Activated naive CD4-positive, alpha-beta T cell treated with anti-CD3 and anti-CD28 coated beads, Interleukin-2, amount 50 U/mL, for 16 hours (primary cell): ENCODE data around the gene CEP152.

Source experiments
- DNase-seq: peaks from one replicate; pipeline ENCODE4 v3.0.0-alpha.2; 2020

CEP152 gene

GRCh38 chr15:48761393-48762158 lies 49.3 kb downstream of the CEP152 start:
- no peak for DNase-seq

GRCh38 chr15:48759921-48760320 lies 50.9 kb downstream of the CEP152 start:
- no peak for DNase-seq

GRCh38 chr15:48757661-48758060 lies 53.2 kb downstream of the CEP152 start:
- DNase-seq = no peak

- DNase-seq = no peak
Measured at GRCh38 chr15:48754011-48754410, 56.9 kb downstream of the CEP152 start.

- no peak for DNase-seq
Measured at GRCh38 chr15:48751595-48751994, 59.3 kb downstream of the CEP152 start.

- no peak for DNase-seq
Measured at GRCh38 chr15:48748535-48748934, 62.3 kb downstream of the CEP152 start.

GRCh38 chr15:48733615-48734014 lies 77.3 kb downstream of the CEP152 start:
- DNase-seq = no peak

GRCh38 chr15:48730506-48730905 lies 80.4 kb downstream of the CEP152 start:
- DNase-seq = no peak

- no peak for DNase-seq
Measured at GRCh38 chr15:48723969-48724368, 86.9 kb downstream of the CEP152 start.

GRCh38 chr15:48722764-48723661 lies 87.9 kb downstream of the CEP152 start:
- DNase-seq = no peak

- DNase-seq = no peak
Measured at GRCh38 chr15:48721061-48721810, 89.6 kb downstream of the CEP152 start.

- no peak for DNase-seq
Measured at GRCh38 chr15:48720646-48721045, 90.2 kb downstream of the CEP152 start.

GRCh38 chr15:48719668-48720067 lies 91.2 kb downstream of the CEP152 start:
- no peak for DNase-seq

GRCh38 chr15:48718646-48719045 lies 92.2 kb downstream of the CEP152 start:
- no peak for DNase-seq

- DNase-seq = no peak
Measured at GRCh38 chr15:48717458-48717857, 93.4 kb downstream of the CEP152 start.

GRCh38 chr15:48712546-48712945 lies 98.3 kb downstream of the CEP152 start:
- no peak for DNase-seq

GRCh38 chr15:48710952-48711495 lies 99.8 kb downstream of the CEP152 start:
- DNase-seq = no peak

GRCh38 chr15:48708641-48709040 lies 102.2 kb downstream of the CEP152 start:
- DNase-seq = no peak

- DNase-seq = no peak
Measured at GRCh38 chr15:48705381-48705780, 105.5 kb downstream of the CEP152 start.

- no peak for DNase-seq
Measured at GRCh38 chr15:48703544-48703943, 107.3 kb downstream of the CEP152 start.

GRCh38 chr15:48702569-48703236 lies 108.2 kb downstream of the CEP152 start:
- no peak for DNase-seq

GRCh38 chr15:48696627-48697312 lies 114.1 kb downstream of the CEP152 start:
- no peak for DNase-seq
